Esophagus muscularis mucosa (tissue), 4 donors: ENCODE results near the gene MSN. TPM values are rescaled to one million over a fixed set of nuclear protein-coding genes. Genes with fewer than 3 reads are reported as not detected.

Experiments
- DNase-seq: peaks from one replicate; pipeline ENCODE4 v3.0.0-alpha.2; 2017; ENCODE audit errors: extremely low spot score
- H3K27ac ChIP-seq, 4 donors: fragments of 200-600 bp; sonication (generic); replicated peaks in 1 of 4; 1 replicate in 3 of 4; 2 replicates in 1 of 4; pipeline ENCODE4 v1.5.1; 2016 to 2019; ENCODE audit warnings: mild to moderate bottlenecking in 1 of 4
- H3K27me3 ChIP-seq, 4 donors: fragments of 200-600 bp; sonication (generic); one replicate each; pipeline versions ENCODE4 v1.5.1 to v1.6.0; 2016 to 2019
- H3K36me3 ChIP-seq, 4 donors: fragments of 200-600 bp; sonication (generic); one replicate each; pipeline ENCODE4 v1.5.1; 2016 to 2019
- H3K4me1 ChIP-seq, 4 donors: fragments of 200-600 bp; sonication (generic); one replicate each; pipeline ENCODE4 v1.5.1; 2016 to 2019
- H3K4me3 ChIP-seq, 4 donors: fragments of 200-600 bp; sonication (generic); 1 replicate in 2 of 4; 2 replicates in 2 of 4; pipeline ENCODE4 v1.5.1; 2016 to 2019; ENCODE audit warnings: mild to moderate bottlenecking in 4 of 4, moderate library complexity in 1 of 4
- H3K9me3 ChIP-seq, 4 donors: fragments of 200-600 bp; sonication (generic); 1 replicate in 3 of 4; 2 replicates in 1 of 4; pipeline ENCODE4 v1.5.1; 2016 to 2019
- EP300 ChIP-seq: sonication (generic); formaldehyde crosslinking; IDR thresholded peaks from one replicate; pipeline ENCODE4 v1.6.1; 2017; ENCODE audit warnings: antibody characterized with exemption
- POLR2A ChIP-seq: fragments of 450-650 bp; IDR thresholded peaks from one replicate; pipeline ENCODE4 v1.6.1; 2017; ENCODE audit warnings: antibody characterized with exemption, moderate library complexity, mild to moderate bottlenecking, low read depth
- POLR2AphosphoS5 ChIP-seq, 2 donors: sonication (generic); formaldehyde crosslinking; IDR thresholded peaks; one replicate each; pipeline ENCODE4 v1.6.1; 2017; ENCODE audit warnings: antibody characterized with exemption in 2 of 2
- WGBS: methylation state at CpG from one replicate; pipeline ENCODE4 v1.1.5; 2018; 5-methylcytosine and 5-hydroxymethylcytosine counted together
- intact Hi-C: fragments of 100-400 bp; cut with DNase I; formaldehyde crosslinking; loops from one replicate; pipeline ENCODE4 v1.15.1; 2023
- total RNA-seq, 4 donors: library from RNA; depleted of rRNA; stranded (reverse); fragments of >200 nt; gene quantifications; one replicate each; pipeline versions ENCODE4 v1.1.0 to v1.2.1, GENCODE V29; 2016
- TF ChIP-seq, protein P1 (sequence below), 3 experiments: fragments of 200-600 bp in 2 of 3; fragments of 450-650 bp in 1 of 3; sonication (generic) in 2 of 3; IDR thresholded peaks; one replicate each; pipeline ENCODE4 v1.5.1; 2017 to 2019; ENCODE audit warnings: antibody characterized with exemption in 3 of 3, mild to moderate bottlenecking in 2 of 3, moderate library complexity in 1 of 3

MSN gene
- total RNA-seq, 4 donors from 2014 or later: 206 to 311 (median 290) TPM

DNA sequence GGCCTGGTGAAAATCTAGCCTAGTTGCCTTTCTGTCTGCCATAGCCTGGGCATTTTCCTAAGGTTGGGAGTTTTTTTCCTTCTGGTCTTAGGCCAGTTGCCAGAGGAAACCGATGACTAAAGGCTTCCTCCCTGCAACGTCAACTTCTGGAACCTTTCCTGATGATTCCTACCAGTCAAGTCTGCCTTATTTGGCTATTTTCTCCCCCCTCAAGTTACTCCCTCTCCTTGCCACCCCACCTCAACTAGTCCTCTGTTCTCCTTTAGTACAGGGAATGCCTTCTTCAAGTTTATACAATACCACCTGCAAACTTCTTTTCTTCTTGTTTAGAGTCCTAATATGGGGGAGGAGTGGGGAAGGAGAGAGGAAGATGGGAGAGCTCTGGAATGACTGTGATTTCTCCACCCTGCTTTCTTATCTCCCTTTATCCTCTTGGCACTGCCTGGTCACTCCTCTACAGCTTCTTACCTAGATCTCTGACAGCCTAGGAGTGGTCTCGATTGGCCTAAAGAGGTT is 10.6 kb downstream of the MSN start:
- no peaks in the 10 kb centered on the region for H3K27me3 ChIP-seq
- TF ChIP-seq POLR2AphosphoS5 (IDR thresholded peaks at IDR 0.05) (peak; percentile 68 to 73), POLR2A (no peak)
- H3K4me3 ChIP-seq: peak overlapping the region in 1 of 4 donors; percentile 14
- no peaks in the 10 kb centered on the region for H3K36me3 ChIP-seq
- H3K4me1 ChIP-seq: peaks cover 77 to 98% (median 97%) of the 10 kb centered on the region in 4 donors
- intact Hi-C loops: no loop called here
- peak overlapping the region; percentile 77 to 85 (median 82) for H3K27ac ChIP-seq
- no peaks in the 10 kb centered on the region for H3K9me3 ChIP-seq
- no peak for DNase-seq
- WGBS: 36% methylated on average over 3 of the region's 3 CpGs

DNA sequence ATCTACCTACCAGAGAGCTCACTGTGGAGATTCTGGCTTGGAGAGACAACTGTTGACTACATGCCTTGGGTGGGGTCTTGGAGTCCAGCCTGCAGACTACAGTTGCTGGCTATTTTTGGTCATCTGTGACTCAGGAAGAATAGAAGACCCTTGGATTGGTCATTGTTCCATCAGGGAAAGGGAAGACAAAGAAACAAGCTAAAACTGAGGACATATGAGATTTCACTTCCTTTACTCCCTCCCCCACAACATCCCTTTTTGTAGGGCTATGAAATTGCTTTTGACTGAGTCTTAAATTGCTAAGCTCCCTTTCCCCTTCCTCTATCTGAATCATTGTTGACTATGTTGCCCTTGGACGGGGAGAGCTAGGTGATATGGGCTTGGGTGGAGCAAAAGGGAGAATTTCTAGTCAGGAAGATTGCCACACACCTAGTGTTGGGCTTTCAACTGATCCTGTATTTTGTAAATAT is 11.7 kb downstream of the MSN start:
- H3K4me1 ChIP-seq: peaks cover 67 to 98% (median 97%) of the 10 kb centered on the region in 4 donors
- no peak overlapping the region for H3K4me3 ChIP-seq
- intact Hi-C loops: no loop called here
- 9% methylated on average over 1 of the region's 1 CpG for WGBS
- H3K36me3 ChIP-seq: no peaks in the 10 kb centered on the region
- no peaks in the 10 kb centered on the region for H3K9me3 ChIP-seq
- TF ChIP-seq POLR2A (no peak), POLR2AphosphoS5 (IDR thresholded peaks at IDR 0.05) (peak in 1 of 2 donors; percentile 5)
- DNase-seq: no peak
- H3K27me3 ChIP-seq: no peaks in the 10 kb centered on the region
- peak overlapping the region; percentile 77 to 85 (median 82) for H3K27ac ChIP-seq

DNA sequence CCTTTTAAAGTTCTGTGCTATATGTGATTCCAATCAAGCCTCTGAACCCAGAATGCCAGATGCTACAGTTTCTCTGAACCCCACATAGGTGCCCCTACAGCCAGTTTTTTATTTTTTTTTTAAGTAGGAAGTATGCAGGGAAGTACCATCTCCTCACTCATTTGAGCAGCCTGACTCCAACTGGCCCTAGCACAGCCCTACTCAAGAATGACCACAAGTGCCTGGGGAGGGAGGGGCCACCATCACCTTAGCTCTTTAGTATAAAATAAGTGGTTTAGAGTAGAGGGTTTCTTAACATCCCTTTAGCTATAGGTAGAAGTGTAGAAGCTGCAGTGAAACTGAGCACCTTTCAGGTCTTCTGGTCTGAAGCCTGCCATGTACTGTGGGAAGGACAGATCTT is 14.4 kb downstream of the MSN start:
- Histone ChIP-seq H3K27me3 (no peaks in the 10 kb centered on the region), H3K36me3 (no peaks in the 10 kb centered on the region), H3K27ac (no peak overlapping the region), H3K9me3 (no peaks in the 10 kb centered on the region), H3K4me3 (no peak overlapping the region), H3K4me1 (peaks cover 65 to 97% (median 95%) of the 10 kb centered on the region in 4 donors)
- TF ChIP-seq POLR2AphosphoS5 (IDR thresholded peaks at IDR 0.05) (no peak), EP300 (no peak), POLR2A (no peak)
- TF ChIP-seq, protein P1, sequence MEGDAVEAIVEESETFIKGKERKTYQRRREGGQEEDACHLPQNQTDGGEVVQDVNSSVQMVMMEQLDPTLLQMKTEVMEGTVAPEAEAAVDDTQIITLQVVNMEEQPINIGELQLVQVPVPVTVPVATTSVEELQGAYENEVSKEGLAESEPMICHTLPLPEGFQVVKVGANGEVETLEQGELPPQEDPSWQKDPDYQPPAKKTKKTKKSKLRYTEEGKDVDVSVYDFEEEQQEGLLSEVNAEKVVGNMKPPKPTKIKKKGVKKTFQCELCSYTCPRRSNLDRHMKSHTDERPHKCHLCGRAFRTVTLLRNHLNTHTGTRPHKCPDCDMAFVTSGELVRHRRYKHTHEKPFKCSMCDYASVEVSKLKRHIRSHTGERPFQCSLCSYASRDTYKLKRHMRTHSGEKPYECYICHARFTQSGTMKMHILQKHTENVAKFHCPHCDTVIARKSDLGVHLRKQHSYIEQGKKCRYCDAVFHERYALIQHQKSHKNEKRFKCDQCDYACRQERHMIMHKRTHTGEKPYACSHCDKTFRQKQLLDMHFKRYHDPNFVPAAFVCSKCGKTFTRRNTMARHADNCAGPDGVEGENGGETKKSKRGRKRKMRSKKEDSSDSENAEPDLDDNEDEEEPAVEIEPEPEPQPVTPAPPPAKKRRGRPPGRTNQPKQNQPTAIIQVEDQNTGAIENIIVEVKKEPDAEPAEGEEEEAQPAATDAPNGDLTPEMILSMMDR (IDR thresholded peaks at IDR 0.05): no peak
- intact Hi-C loops: no loop called here
- DNase-seq: no peak

DNA sequence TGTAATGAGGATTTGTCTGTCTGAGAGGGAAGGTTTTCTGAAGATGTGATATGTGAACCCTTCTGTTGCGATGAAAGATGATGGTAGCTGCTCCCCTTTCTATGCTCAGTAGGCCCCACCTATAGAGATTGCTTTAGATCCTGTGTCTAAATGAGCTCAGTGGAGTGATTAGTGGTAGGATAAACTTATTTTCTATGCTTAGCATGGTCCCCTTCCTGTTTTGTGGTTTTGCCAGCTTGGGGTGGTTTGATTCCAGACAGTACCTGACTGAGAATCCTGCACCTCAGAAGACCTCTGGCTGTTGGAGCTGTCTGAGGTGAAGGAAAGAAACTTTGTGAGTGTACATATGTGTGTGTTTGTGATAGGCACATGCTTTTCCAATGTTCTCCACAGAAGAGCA is 17.7 kb downstream of the MSN start:
- Histone ChIP-seq H3K36me3 (no peaks in the 10 kb centered on the region), H3K4me3 (no peak overlapping the region), H3K9me3 (no peaks in the 10 kb centered on the region), H3K27me3 (no peaks in the 10 kb centered on the region), H3K4me1 (peaks cover 69 to 99% (median 93%) of the 10 kb centered on the region in 4 donors), H3K27ac (peak overlapping the region in 1 of 4 donors; percentile 7)
- WGBS: 100% methylated on average over 1 of the region's 1 CpG
- intact Hi-C loops: no loop called here
- DNase-seq: no peak
- no peak for TF ChIP-seq POLR2A
- TF ChIP-seq, protein P1 (IDR thresholded peaks at IDR 0.05): no peak
- no peak for TF ChIP-seq POLR2AphosphoS5 (IDR thresholded peaks at IDR 0.05)
- no peak for TF ChIP-seq EP300

DNA sequence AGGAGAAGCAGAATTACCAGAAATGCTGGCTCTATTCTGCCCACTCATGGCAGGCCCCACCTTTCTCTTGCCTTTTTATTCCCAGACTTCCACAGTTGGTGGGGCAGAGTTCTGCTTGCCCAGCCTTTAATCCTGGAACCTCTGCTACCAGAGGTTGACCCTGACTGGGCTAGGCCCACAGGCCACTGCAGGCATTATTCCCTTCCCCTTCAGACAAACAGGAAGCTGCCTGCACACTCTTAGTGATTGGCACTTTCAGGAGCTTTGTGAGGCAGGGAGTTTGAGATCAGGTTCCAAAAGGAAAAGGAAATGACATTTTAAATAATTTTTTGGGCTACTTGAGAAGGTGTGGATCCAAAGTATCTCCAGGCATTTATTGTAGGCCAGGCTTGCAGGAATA is 18.8 kb downstream of the MSN start:
- H3K27me3 ChIP-seq: no peaks in the 10 kb centered on the region
- H3K4me1 ChIP-seq: peaks cover 68 to 100% (median 94%) of the 10 kb centered on the region in 4 donors
- peak overlapping the region in 3 of 4 donors; percentile 32 to 68 (median 58) for H3K27ac ChIP-seq
- peak in 1 of 2 donors; percentile 7 for TF ChIP-seq POLR2AphosphoS5 (IDR thresholded peaks at IDR 0.05)
- no peak for TF ChIP-seq EP300
- TF ChIP-seq, protein P1 (IDR thresholded peaks at IDR 0.05): no peak
- no peaks in the 10 kb centered on the region for H3K9me3 ChIP-seq
- intact Hi-C loops: no loop called here
- no peak for DNase-seq
- no peak overlapping the region for H3K4me3 ChIP-seq
- H3K36me3 ChIP-seq: no peaks in the 10 kb centered on the region

DNA sequence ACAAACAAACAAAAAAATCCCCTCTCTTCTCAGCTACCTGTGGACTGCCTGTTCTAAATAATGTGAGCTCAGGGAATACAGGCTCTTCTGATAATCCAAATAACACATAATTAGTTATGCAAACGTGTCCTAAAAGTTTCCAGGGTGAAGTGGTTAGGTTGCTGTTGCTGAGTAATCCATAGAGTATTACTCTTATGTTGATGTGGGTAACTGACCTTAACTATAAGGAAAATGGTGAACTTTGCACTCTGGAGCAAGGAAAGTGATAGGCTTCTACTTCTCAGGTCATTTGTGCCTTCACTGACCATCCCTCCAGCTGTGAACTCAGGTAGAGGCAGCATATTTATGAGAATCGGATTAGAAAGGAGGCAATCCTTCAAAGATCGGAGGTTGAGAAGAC is 19.9 kb downstream of the MSN start:
- TF ChIP-seq EP300 (no peak), POLR2AphosphoS5 (IDR thresholded peaks at IDR 0.05) (no peak)
- TF ChIP-seq, protein P1 (IDR thresholded peaks at IDR 0.05): no peak
- no peak for DNase-seq
- Histone ChIP-seq H3K27me3 (no peaks in the 10 kb centered on the region), H3K36me3 (no peaks in the 10 kb centered on the region), H3K4me1 (peaks cover 72 to 100% (median 94%) of the 10 kb centered on the region in 4 donors), H3K4me3 (no peak overlapping the region), H3K27ac (peak overlapping the region in 2 of 4 donors; percentile 58 to 68), H3K9me3 (no peaks in the 10 kb centered on the region)
- intact Hi-C loops: no loop called here
- 53% methylated on average over 2 of the region's 3 CpGs for WGBS
